Caco-2 (cell line): ENCODE measurements around the gene TASOR. TPM values are rescaled to one million over a fixed set of nuclear protein-coding genes. Genes with fewer than 3 reads are reported as not detected.
"Not testable (repeated sequence)": the region's sequence is repeated elsewhere in the genome, so short reads cannot be mapped to it uniquely, and the experiment has no call there.

Source experiments
- BruUV-seq: library from RNA; stranded (reverse); fragments of 400-500 nt; replicated peaks from 2 replicates; lab custom pipeline; 2021; lab: Mats Ljungman, UMichigan
- CTCF ChIA-PET: fragments of 300-600 bp; sonication (Branson Sonifier 250); formaldehyde crosslinking; loops from one replicate; lab custom pipeline; 2022; ENCODE audit warnings: antibody characterized with exemption; lab: Charles Lee
- POLR2A ChIA-PET: fragments of 300-600 bp; sonication (Branson Sonifier 250); formaldehyde crosslinking; loops from one replicate; lab custom pipeline; 2022; ENCODE audit warnings: antibody characterized with exemption; lab: Charles Lee
- DNase-seq, 2 experiments: peaks; one replicate each; pipeline versions ENCODE4 v3.0.0 to v3.0.0-alpha.2; 2020 to 2022
- H3K27me3 ChIP-seq: replicated peaks from 2 replicates; pipeline ENCODE4 v1.6.0; 2011; ENCODE audit warnings: low read length; ENCODE audit not compliant: control insufficient read depth, insufficient read depth
- H3K36me3 ChIP-seq: 2 replicates; pipeline ENCODE4 v1.5.1; 2011; ENCODE audit warnings: low read length; ENCODE audit not compliant: control insufficient read depth, insufficient read depth
- H3K4me1 ChIP-seq: fragments of 250-450 bp; sonication (Bioruptor Pico); 2 replicates; pipeline ENCODE4 v1.5.1; 2020; ENCODE audit warnings: mild to moderate bottlenecking
- H3K4me3 ChIP-seq: 2 replicates; pipeline ENCODE4 v1.5.1; 2011; ENCODE audit warnings: low read depth, mild to moderate bottlenecking, control low read depth, low read length
- H3K9me3 ChIP-seq: fragments of 250-450 bp; sonication (Bioruptor Pico); 2 replicates; pipeline ENCODE4 v1.5.1; 2020; ENCODE audit warnings: mild to moderate bottlenecking, moderate library complexity
- H3K27ac Mint-ChIP-seq: one replicate; pipeline ENCODE4 v1.8.0; 2022; ENCODE audit warnings: mixed read lengths; ENCODE audit not compliant: unreplicated experiment
- H3K27me3 Mint-ChIP-seq: one replicate; pipeline ENCODE4 v1.8.0; 2022; ENCODE audit warnings: mixed read lengths; ENCODE audit not compliant: insufficient read depth, unreplicated experiment
- H3K36me3 Mint-ChIP-seq: one replicate; pipeline ENCODE4 v1.8.0; 2022; ENCODE audit warnings: mild to moderate bottlenecking, mixed read lengths; ENCODE audit not compliant: insufficient read depth, unreplicated experiment
- H3K4me1 Mint-ChIP-seq: one replicate; pipeline ENCODE4 v1.8.0; 2022; ENCODE audit warnings: low read depth, mixed read lengths; ENCODE audit not compliant: unreplicated experiment
- H3K4me3 Mint-ChIP-seq: one replicate; pipeline ENCODE4 v1.8.0; 2022; ENCODE audit warnings: mild to moderate bottlenecking, moderate library complexity, mixed read lengths; ENCODE audit not compliant: unreplicated experiment
- H3K9me3 Mint-ChIP-seq: one replicate; pipeline ENCODE4 v1.8.0; 2022; ENCODE audit warnings: mixed read lengths; ENCODE audit not compliant: unreplicated experiment
- CTCF ChIP-seq, 2 experiments: fragments of 200-600 bp in 1 of 2; IDR thresholded peaks; 1 replicate in 1 of 2; 2 replicates in 1 of 2; pipeline versions ENCODE4 v1.5.1 to v1.8.0; 2011 to 2022; ENCODE audit warnings: antibody characterized with exemption in 1 of 2, control low read depth in 1 of 2, inconsistent platforms in 1 of 2, low read depth in 1 of 2, low read length in 1 of 2, mild to moderate bottlenecking in 1 of 2, moderate library complexity in 1 of 2; ENCODE audit not compliant: insufficient read depth in 1 of 2, severe bottlenecking in 1 of 2, unreplicated experiment in 1 of 2
- intact Hi-C: fragments of 100-400 bp; cut with micrococcal nuclease; formaldehyde crosslinking; loops from one replicate; pipeline ENCODE4 v1.10.0; 2022; ENCODE audit not compliant: unreplicated experiment
- total RNA-seq: library from RNA; stranded (reverse); gene quantifications from 2 replicates; pipeline ENCODE4 v1.2.3, GENCODE V29; 2022

Gene TASOR
- total RNA-seq, 1 experiment from 2014 or later, result 54.7 TPM

DNA sequence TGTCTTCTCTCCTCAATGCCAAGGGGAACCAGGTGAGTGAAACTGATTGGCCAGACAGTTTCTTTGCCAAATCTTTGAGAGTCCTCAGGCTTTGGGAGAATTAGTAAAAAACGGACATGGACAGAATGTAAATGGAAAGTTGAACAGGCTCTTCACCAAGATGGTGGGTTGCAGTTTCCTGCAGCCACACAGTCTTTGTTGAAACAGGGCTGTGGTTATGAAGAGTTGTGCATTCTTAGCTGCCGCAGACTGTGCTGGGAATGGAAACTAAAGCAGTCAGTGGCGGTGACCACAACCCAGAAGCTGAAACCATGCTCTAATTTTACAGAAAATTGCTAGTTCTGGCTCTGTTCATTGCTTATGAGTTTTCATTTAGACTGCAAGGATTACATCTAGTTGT lies 42.1 kb upstream of the TASOR start:
- H3K36me3 Mint-ChIP-seq, result no peaks in the 10 kb centered on the region

GRCh38 chr3:56724676-56725075 lies 41.6 kb upstream of the TASOR start:
- POLR2A ChIA-PET, result no interaction called here

More for the DNA sequence above, 42.1 kb upstream of the TASOR start:
- Histone ChIP-seq H3K27me3 (no peaks in the 10 kb centered on the region), H3K4me1 (peaks cover 8% of the 10 kb centered on the region; the same call in 1 of the 2 replicates), H3K9me3 (no peaks in the 10 kb centered on the region), H3K36me3 (no peaks in the 10 kb centered on the region), H3K4me3 (no peak overlapping the region)
- ChIA-PET POLR2A (no interaction called here), CTCF (interaction anchor here (1.0 kb wide), 1 partner anchor 23 kb away, joined by 3 read pairs; no protein-coding TSS in a partner anchor)
- intact Hi-C loops, result no loop called here
- TF ChIP-seq CTCF (IDR thresholded peaks at IDR 0.05; ENCODE audit: insufficient read depth in 1 of 2, low read depth in 1 of 2, low read length in 1 of 2, severe bottlenecking in 1 of 2, unreplicated experiment in 1 of 2), result no peak
- no peaks in the 10 kb centered on the region for H3K27me3 Mint-ChIP-seq
- H3K9me3 Mint-ChIP-seq, result no peaks in the 10 kb centered on the region
- DNase-seq, result no peak
- no peak overlapping the region for H3K4me3 Mint-ChIP-seq
- H3K27ac Mint-ChIP-seq, result no peak overlapping the region
- no peaks in the 10 kb centered on the region for H3K4me1 Mint-ChIP-seq
- BruUV-seq, result no TSS peak

DNA sequence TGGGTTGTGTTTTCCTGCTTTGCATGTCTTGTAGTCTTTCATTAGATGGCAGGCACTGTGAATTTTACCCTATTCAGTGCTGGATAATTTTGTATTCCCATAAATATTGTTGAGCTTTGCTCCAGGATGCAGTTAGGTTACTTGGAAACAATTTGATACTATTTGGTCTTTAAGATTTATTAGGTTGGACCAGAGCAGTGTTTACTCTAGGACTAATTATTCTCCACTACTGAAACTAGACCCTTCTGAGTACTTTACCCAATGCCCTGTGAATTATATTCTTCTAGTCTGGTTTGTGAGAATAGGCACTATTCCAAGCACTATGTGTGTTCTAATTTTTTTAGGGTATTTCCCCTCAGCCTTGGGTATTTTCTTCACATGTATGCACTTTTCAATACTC lies 37.8 kb upstream of the TASOR start:
- DNase-seq, result no peak
- Histone ChIP-seq H3K27me3 (no peaks in the 10 kb centered on the region), H3K4me3 (no peak overlapping the region), H3K4me1 (peaks cover 8% of the 10 kb centered on the region; the same call in 1 of the 2 replicates), H3K9me3 (no peaks in the 10 kb centered on the region), H3K36me3 (no peaks in the 10 kb centered on the region)
- Mint-ChIP-seq H3K27me3 (no peaks in the 10 kb centered on the region), H3K27ac (no peak overlapping the region), H3K4me1 (no peaks in the 10 kb centered on the region), H3K36me3 (no peaks in the 10 kb centered on the region), H3K4me3 (no peak overlapping the region), H3K9me3 (peaks cover 13% of the 10 kb centered on the region)
- no TSS peak for BruUV-seq
- intact Hi-C loops, result no loop called here
- ChIA-PET CTCF (no interaction called here), POLR2A (no interaction called here)
- no peak for TF ChIP-seq CTCF (IDR thresholded peaks at IDR 0.05; ENCODE audit: insufficient read depth in 1 of 2, low read depth in 1 of 2, low read length in 1 of 2, severe bottlenecking in 1 of 2, unreplicated experiment in 1 of 2)

More at GRCh38 chr3:56724676-56725075, 41.6 kb upstream of the TASOR start:
- Histone ChIP-seq H3K4me1 (peaks cover 8% of the 10 kb centered on the region; the same call in 1 of the 2 replicates), H3K36me3 (no peaks in the 10 kb centered on the region), H3K27me3 (no peaks in the 10 kb centered on the region), H3K4me3 (no peak overlapping the region), H3K9me3 (no peaks in the 10 kb centered on the region)
- no peak for DNase-seq
- CTCF ChIA-PET, result interaction anchor here (0.7 to 1.0 kb wide), 3 partner anchors 22 to 150 kb away, joined by 3 read pairs; no protein-coding TSS in a partner anchor
- Mint-ChIP-seq H3K4me3 (no peak overlapping the region), H3K9me3 (no peaks in the 10 kb centered on the region), H3K4me1 (no peaks in the 10 kb centered on the region), H3K36me3 (no peaks in the 10 kb centered on the region), H3K27me3 (no peaks in the 10 kb centered on the region), H3K27ac (no peak overlapping the region)
- no peak for TF ChIP-seq CTCF (IDR thresholded peaks at IDR 0.05; ENCODE audit: insufficient read depth in 1 of 2, low read depth in 1 of 2, low read length in 1 of 2, severe bottlenecking in 1 of 2, unreplicated experiment in 1 of 2)
- no TSS peak for BruUV-seq
- intact Hi-C loops, result no loop called here

DNA sequence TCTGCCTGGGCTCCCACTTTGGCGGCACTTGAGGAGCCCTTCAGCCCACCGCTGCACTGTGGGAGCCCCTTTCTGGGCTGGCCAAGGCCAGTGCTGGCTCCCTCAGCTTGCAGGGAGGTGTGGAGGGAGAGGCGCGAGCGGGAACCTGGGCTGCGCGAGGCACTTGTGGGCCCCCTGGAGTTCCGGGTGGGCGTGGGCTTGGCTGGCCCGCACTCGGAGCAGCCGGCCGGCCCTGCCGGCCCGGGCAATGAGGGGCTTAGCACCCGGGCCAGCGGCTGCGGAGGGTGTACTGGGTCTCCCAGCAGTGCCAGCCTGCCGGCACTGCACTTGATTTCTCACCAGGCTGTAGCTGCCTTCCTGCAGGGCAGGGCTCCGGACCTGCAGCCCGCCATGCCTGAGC lies 35.7 kb upstream of the TASOR start:
- H3K4me3 Mint-ChIP-seq, H3K4me1 ChIP-seq, H3K4me1 Mint-ChIP-seq, H3K9me3 ChIP-seq, H3K27me3 ChIP-seq, H3K27me3 Mint-ChIP-seq, POLR2A ChIA-PET, CTCF ChIA-PET, H3K36me3 Mint-ChIP-seq, intact Hi-C loops, H3K36me3 ChIP-seq, DNase-seq, H3K27ac Mint-ChIP-seq, H3K4me3 ChIP-seq, BruUV-seq: not testable (repeated sequence)
- H3K9me3 Mint-ChIP-seq, result peaks cover 13% of the 10 kb centered on the region
